GM18511 (cell line): Measurements from ENCODE around the gene MFAP3L.

ENCODE experiments used
- ATAC-seq: cut with Tn5 transposase; IDR thresholded peaks from one replicate; pipeline ENCODE4 v1.9.1; 2021; ENCODE audit warnings: mild to moderate bottlenecking, moderate library complexity; ENCODE audit not compliant: unreplicated experiment

The MFAP3L gene

GRCh38 chr4:169993531-169993930 is 32.7 kb downstream of the MFAP3L start:
- ATAC-seq = no peak

GRCh38 chr4:169988252-169988651 is 37.9 kb downstream of the MFAP3L start:
- no peak for ATAC-seq

- no peak for ATAC-seq
Measured at GRCh38 chr4:169987327-169988228, 38.6 kb downstream of the MFAP3L start.

GRCh38 chr4:169986369-169986768 is 39.8 kb downstream of the MFAP3L start:
- no peak for ATAC-seq

GRCh38 chr4:169985881-169986280 is 40.3 kb downstream of the MFAP3L start:
- ATAC-seq = no peak

GRCh38 chr4:169984745-169985144 is 41.5 kb downstream of the MFAP3L start:
- ATAC-seq = no peak

- no peak for ATAC-seq
Measured at GRCh38 chr4:169984173-169984572, 42.0 kb downstream of the MFAP3L start.

- no peak for ATAC-seq
Measured at GRCh38 chr4:169976951-169977350, 49.2 kb downstream of the MFAP3L start.

GRCh38 chr4:169975838-169976796 is 50.1 kb downstream of the MFAP3L start:
- ATAC-seq = no peak

- no peak for ATAC-seq
Measured at GRCh38 chr4:169975131-169975837, 50.9 kb downstream of the MFAP3L start.

- no peak for ATAC-seq
Measured at GRCh38 chr4:169971456-169972015, 54.7 kb downstream of the MFAP3L start.

- no peak for ATAC-seq
Measured at GRCh38 chr4:169968999-169969398, 57.2 kb downstream of the MFAP3L start.

- no peak for ATAC-seq
Measured at GRCh38 chr4:169963998-169964397, 62.2 kb downstream of the MFAP3L start.

- no peak for ATAC-seq
Measured at GRCh38 chr4:169959254-169959653, 66.9 kb downstream of the MFAP3L start.

- no peak for ATAC-seq
Measured at GRCh38 chr4:169958629-169959028, 67.6 kb downstream of the MFAP3L start.

GRCh38 chr4:169957785-169958184 is 68.4 kb downstream of the MFAP3L start:
- ATAC-seq = no peak

- ATAC-seq = no peak
Measured at GRCh38 chr4:169956091-169956843, 69.9 kb downstream of the MFAP3L start.

- ATAC-seq = no peak
Measured at GRCh38 chr4:169955521-169955920, 70.7 kb downstream of the MFAP3L start.

- ATAC-seq = peak; percentile 84
Measured at GRCh38 chr4:169952236-169953002, 73.8 kb downstream of the MFAP3L start.
